Astrocyte of the hippocampus (primary cell): Measurements from ENCODE around the gene ERVW-1.
"Not testable (repeated sequence)": the region's sequence is repeated elsewhere in the genome, so short reads cannot be mapped to it uniquely, and the experiment has no call there.

Source experiments
- DNase-seq: peaks from one replicate; pipeline ENCODE4 v3.0.0; 2011; ENCODE audit warnings: low read depth, low spot score

Gene ERVW-1

GRCh38 chr7:92473989-92474388 is 3.8 kb downstream of the ERVW-1 start:
- not testable (repeated sequence) for DNase-seq

GRCh38 chr7:92468589-92468988 is 9.2 kb downstream of the ERVW-1 start:
- DNase-seq: not testable (repeated sequence)

GRCh38 chr7:92466682-92467081 is 11.1 kb downstream of the ERVW-1 start:
- DNase-seq: no peak

- no peak for DNase-seq
Measured at GRCh38 chr7:92464515-92464914, 13.2 kb downstream of the ERVW-1 start.

GRCh38 chr7:92462560-92462959 is 15.2 kb downstream of the ERVW-1 start:
- no peak for DNase-seq

- DNase-seq: peak; percentile 60
Measured at GRCh38 chr7:92461027-92462003, 16.4 kb downstream of the ERVW-1 start.

- DNase-seq: no peak
Measured at GRCh38 chr7:92460510-92460909, 17.2 kb downstream of the ERVW-1 start.

GRCh38 chr7:92460109-92460508 is 17.6 kb downstream of the ERVW-1 start:
- DNase-seq: no peak

- DNase-seq: no peak
Measured at GRCh38 chr7:92456236-92456635, 21.5 kb downstream of the ERVW-1 start.

- DNase-seq: no peak
Measured at GRCh38 chr7:92451645-92452044, 26.1 kb downstream of the ERVW-1 start.

GRCh38 chr7:92448205-92448747 is 29.5 kb downstream of the ERVW-1 start:
- DNase-seq: peak; percentile 60

- peak; percentile 96 for DNase-seq
Measured at GRCh38 chr7:92447345-92448204, 30.2 kb downstream of the ERVW-1 start, which contains the start of gene GATAD1. TSS of gene GATAD1 (plus strand) at chr7:92447482. CDS start at chr7:92447730, 248 bp downstream.

GRCh38 chr7:92446869-92447344 is 30.8 kb downstream of the ERVW-1 start:
- no peak for DNase-seq

GRCh38 chr7:92442720-92443119 is 35.0 kb downstream of the ERVW-1 start:
- DNase-seq: not testable (repeated sequence)

- no peak for DNase-seq
Measured at GRCh38 chr7:92437956-92438491, 39.7 kb downstream of the ERVW-1 start.

GRCh38 chr7:92436612-92437445 is 40.9 kb downstream of the ERVW-1 start:
- DNase-seq: no peak

GRCh38 chr7:92435542-92435941 is 42.2 kb downstream of the ERVW-1 start:
- DNase-seq: no peak

- no peak for DNase-seq
Measured at GRCh38 chr7:92433019-92433418, 44.7 kb downstream of the ERVW-1 start.

GRCh38 chr7:92432299-92432946 is 45.3 kb downstream of the ERVW-1 start:
- no peak for DNase-seq

- no peak for DNase-seq
Measured at GRCh38 chr7:92427193-92427592, 50.6 kb downstream of the ERVW-1 start.
